Natural killer cell (primary cell): ENCODE data around the gene ATXN2. TPM values are rescaled to one million over a fixed set of nuclear protein-coding genes. Genes with fewer than 3 reads are reported as not detected.

Source experiments
- ATAC-seq, 3 donors: fragments of 150-1000 bp in 2 of 3; fragments of 200-7000 bp in 1 of 3; cut with Tn5 transposase; 1 replicate in 1 of 3; 2 replicates in 2 of 3; pipeline ENCODE4 v1.10.0; 2021; ENCODE audit warnings: mild to moderate bottlenecking in 2 of 3, moderate library complexity in 2 of 3
- DNase-seq, 2 donors: peaks; one replicate each; pipeline versions ENCODE4 v3.0.0 to v3.0.0-alpha.2; 2013 to 2021; ENCODE audit warnings: mixed read lengths in 1 of 2
- H3K27ac ChIP-seq: one replicate; pipeline ENCODE4 v1.5.1; 2013; ENCODE audit warnings: mild to moderate bottlenecking, low read length
- H3K27me3 ChIP-seq: one replicate; pipeline ENCODE4 v1.6.1; 2013; ENCODE audit warnings: low read length; ENCODE audit not compliant: control insufficient read depth, insufficient read depth
- H3K36me3 ChIP-seq: one replicate; pipeline ENCODE4 v1.6.1; 2013; ENCODE audit warnings: low read length; ENCODE audit not compliant: control insufficient read depth, insufficient read depth
- H3K4me1 ChIP-seq: one replicate; pipeline ENCODE4 v1.6.1; 2013; ENCODE audit warnings: low read length; ENCODE audit not compliant: control insufficient read depth, insufficient read depth
- H3K4me3 ChIP-seq: one replicate; pipeline ENCODE4 v1.5.1; 2013; ENCODE audit warnings: low read length
- H3K9me3 ChIP-seq: one replicate; pipeline ENCODE4 v1.6.1; 2013; ENCODE audit warnings: low read length; ENCODE audit not compliant: control insufficient read depth, insufficient read depth
- H3K27ac Mint-ChIP-seq, 2 donors: one replicate each; pipeline ENCODE4 v1.8.0; 2022; ENCODE audit warnings: mild to moderate bottlenecking in 2 of 2, mixed read lengths in 2 of 2, moderate library complexity in 1 of 2
- H3K27me3 Mint-ChIP-seq, 2 donors: one replicate each; pipeline ENCODE4 v1.8.0; 2022; ENCODE audit warnings: low read depth in 2 of 2, mixed read lengths in 2 of 2
- H3K36me3 Mint-ChIP-seq: one replicate; pipeline ENCODE4 v1.8.0; 2022; ENCODE audit warnings: mixed read lengths
- H3K4me1 Mint-ChIP-seq, 2 donors: one replicate each; pipeline ENCODE4 v1.8.0; 2022; ENCODE audit warnings: mixed read lengths in 2 of 2
- H3K4me3 Mint-ChIP-seq: one replicate; pipeline ENCODE4 v1.8.0; 2022; ENCODE audit warnings: mild to moderate bottlenecking, moderate library complexity, mixed read lengths
- H3K9me3 Mint-ChIP-seq, 2 donors: one replicate each; pipeline ENCODE4 v1.8.0; 2022; ENCODE audit warnings: mixed read lengths in 2 of 2
- CTCF ChIP-seq: fragments of 200-600 bp; IDR thresholded peaks from one replicate; pipeline ENCODE4 v1.8.0; 2022; ENCODE audit warnings: antibody characterized with exemption
- WGBS: methylation state at CpG from one replicate; pipeline ENCODE4 v1.1.7; 2013; ENCODE audit warnings: missing lambda C conversion rate; ENCODE audit not compliant: insufficient coverage; 5-methylcytosine and 5-hydroxymethylcytosine counted together
- intact Hi-C: fragments of 100-400 bp; cut with micrococcal nuclease; formaldehyde crosslinking; loops from one replicate; pipeline ENCODE4 v1.14.2; 2022
- total RNA-seq, 4 donors: library from RNA; stranded (reverse); fragments of 120-200 nt in 1 of 4; gene quantifications; one replicate each; pipeline versions ENCODE4 v1.2.3 to v1.2.4, GENCODE V29; 2013 to 2022

Gene ATXN2
- total RNA-seq, 3 donors from 2014 or later (not counting 1 experiment from before 2014, with no cell fraction given), result 44.9 to 56.5 (median 51.5) TPM

- no peak for ATAC-seq
- Histone ChIP-seq H3K36me3 (peaks cover 2% of the 10 kb centered on the region), H3K4me1 (peaks cover 99% of the 10 kb centered on the region), H3K27ac (peak overlapping the region; percentile 97), H3K27me3 (no peaks in the 10 kb centered on the region), H3K4me3 (no peak overlapping the region), H3K9me3 (no peaks in the 10 kb centered on the region)
- peak in 1 of 2 donors; percentile 53 for DNase-seq
- no peak for TF ChIP-seq CTCF
- peak overlapping the region; percentile 96 to 100 for H3K27ac Mint-ChIP-seq
- H3K9me3 Mint-ChIP-seq, result no peaks in the 10 kb centered on the region
- WGBS, result 1% methylated on average over 15 of the region's 21 CpGs
- H3K36me3 Mint-ChIP-seq, result no peaks in the 10 kb centered on the region
- intact Hi-C loops, result no loop called here
- H3K4me3 Mint-ChIP-seq, result peak overlapping the region; percentile 77
- H3K27me3 Mint-ChIP-seq, result no peaks in the 10 kb centered on the region
- H3K4me1 Mint-ChIP-seq, result peaks cover 81 to 89% of the 10 kb centered on the region in 2 donors
These were observed 170.4 kb downstream of the ATXN2 start for GRCh38 chr12:111428728-111429175.

GRCh38 chr12:111428081-111428727 lies 170.9 kb downstream of the ATXN2 start:
- Mint-ChIP-seq H3K4me3 (peak overlapping the region; percentile 77), H3K27me3 (no peaks in the 10 kb centered on the region), H3K9me3 (no peaks in the 10 kb centered on the region), H3K4me1 (peaks cover 76 to 83% of the 10 kb centered on the region in 2 donors), H3K27ac (peak overlapping the region; percentile 96 to 100), H3K36me3 (no peaks in the 10 kb centered on the region)
- intact Hi-C loops, result no loop called here
- WGBS, result 68% methylated on average over 9 of the region's 9 CpGs
- no peak for DNase-seq
- TF ChIP-seq CTCF, result no peak
- Histone ChIP-seq H3K9me3 (no peaks in the 10 kb centered on the region), H3K4me3 (no peak overlapping the region), H3K36me3 (peaks cover 2% of the 10 kb centered on the region), H3K27ac (peak overlapping the region; percentile 97), H3K27me3 (no peaks in the 10 kb centered on the region), H3K4me1 (peaks cover 94% of the 10 kb centered on the region)
- ATAC-seq, result no peak

DNA sequence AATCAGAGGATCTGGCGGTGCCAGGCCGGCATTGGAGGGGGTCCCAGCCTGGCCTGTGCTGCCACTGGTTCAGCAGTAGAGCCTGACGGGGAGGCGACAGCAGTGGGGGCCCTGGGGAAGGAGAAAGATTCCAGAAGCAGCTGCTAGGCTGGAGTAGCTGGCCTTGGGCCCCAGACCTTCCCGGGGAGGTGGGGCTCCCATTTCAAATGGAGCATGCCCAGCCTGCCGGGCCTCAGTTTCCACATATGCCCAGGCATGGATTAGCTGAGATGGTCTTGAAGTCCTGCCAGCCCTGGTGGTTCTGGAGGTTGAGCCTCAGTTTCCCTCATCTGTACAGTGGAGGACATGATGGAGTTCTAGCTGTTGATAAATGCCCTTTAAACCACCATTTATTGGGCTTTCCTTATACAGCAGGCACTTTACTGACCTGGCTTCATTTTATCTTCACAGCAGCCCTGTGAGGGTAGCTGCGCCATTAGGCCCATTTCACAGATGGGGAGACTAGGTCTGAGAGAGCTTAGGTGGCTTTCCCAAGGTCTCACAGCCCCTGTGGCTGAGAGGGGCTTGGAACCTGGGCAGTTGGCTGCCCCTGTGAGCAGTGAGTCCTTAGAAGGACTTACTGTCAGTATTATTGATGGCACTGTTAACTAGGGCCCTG lies 171.6 kb downstream of the ATXN2 start:
- H3K27ac Mint-ChIP-seq, result peak overlapping the region; percentile 96 to 100
- Histone ChIP-seq H3K4me1 (peaks cover 87% of the 10 kb centered on the region), H3K27me3 (no peaks in the 10 kb centered on the region), H3K36me3 (peaks cover 2% of the 10 kb centered on the region), H3K27ac (peak overlapping the region; percentile 97), H3K4me3 (no peak overlapping the region), H3K9me3 (no peaks in the 10 kb centered on the region)
- peak overlapping the region; percentile 77 for H3K4me3 Mint-ChIP-seq
- no peaks in the 10 kb centered on the region for H3K9me3 Mint-ChIP-seq
- H3K27me3 Mint-ChIP-seq, result no peaks in the 10 kb centered on the region
- ATAC-seq, result no peak
- no peak for TF ChIP-seq CTCF
- intact Hi-C loops, result no loop called here
- DNase-seq, result no peak
- H3K4me1 Mint-ChIP-seq, result peaks cover 69 to 77% of the 10 kb centered on the region in 2 donors
- WGBS, result 96% methylated on average over 7 of the region's 7 CpGs
- no peaks in the 10 kb centered on the region for H3K36me3 Mint-ChIP-seq
